NB4 (cell line): ENCODE results near the gene RCN1.

Experiments
- DNase-seq: peaks from one replicate; pipeline ENCODE4 v3.0.0; 2010; ENCODE audit warnings: low read depth
- H3K4me3 ChIP-seq: one replicate; pipeline ENCODE4 v1.5.1; 2011; ENCODE audit warnings: mild to moderate bottlenecking, low read depth, low read length, moderate library complexity
- CTCF ChIP-seq: IDR thresholded peaks from one replicate; pipeline ENCODE4 v1.5.1; 2012; ENCODE audit warnings: low read depth, low read length
- MAX ChIP-seq: IDR thresholded peaks from 2 replicates; pipeline ENCODE4 v1.6.1; 2011; ENCODE audit warnings: low read depth, low read length
- MYC ChIP-seq: IDR thresholded peaks from 2 replicates; pipeline ENCODE4 v1.6.1; 2011; ENCODE audit warnings: low read depth, low read length
- POLR2A ChIP-seq: IDR thresholded peaks from 2 replicates; pipeline ENCODE4 v1.6.1; 2011; ENCODE audit warnings: mild to moderate bottlenecking; ENCODE audit not compliant: insufficient read length; ENCODE audit errors: extremely low read depth

Gene RCN1

GRCh38 chr11:32110795-32111194 is 19.9 kb downstream of the RCN1 start:
- no peak for TF ChIP-seq POLR2A
- TF ChIP-seq MYC: no peak
- no peak for TF ChIP-seq CTCF
- TF ChIP-seq MAX: no peak
- no peak overlapping the region for H3K4me3 ChIP-seq

GRCh38 chr11:32113200-32113919 is 22.5 kb downstream of the RCN1 start:
- no peak for DNase-seq
- H3K4me3 ChIP-seq: no peak overlapping the region
- no peak for TF ChIP-seq CTCF
- no peak for TF ChIP-seq MYC
- no peak for TF ChIP-seq POLR2A
- no peak for TF ChIP-seq MAX

More at GRCh38 chr11:32110795-32111194, 19.9 kb downstream of the RCN1 start:
- DNase-seq: no peak

- TF ChIP-seq CTCF (no peak), POLR2A (no peak), MYC (no peak), MAX (no peak)
- DNase-seq: no peak
- no peak overlapping the region for H3K4me3 ChIP-seq
These were observed 23.0 kb downstream of the RCN1 start for GRCh38 chr11:32113920-32114203.

- DNase-seq: no peak
- TF ChIP-seq POLR2A (no peak), CTCF (no peak), MAX (no peak), MYC (no peak)
- H3K4me3 ChIP-seq: no peak overlapping the region
These were observed 24.6 kb downstream of the RCN1 start for GRCh38 chr11:32115446-32115845.

GRCh38 chr11:32116668-32117067 is 25.8 kb downstream of the RCN1 start:
- no peak for DNase-seq
- no peak for TF ChIP-seq CTCF
- TF ChIP-seq MAX: no peak
- TF ChIP-seq POLR2A: no peak
- TF ChIP-seq MYC: no peak
- H3K4me3 ChIP-seq: no peak overlapping the region
